GM18870 (cell line): Measurements from ENCODE around the gene SERHL2.
A peak's percentile ranks its signal among the peaks of the same experiment; 100 is the strongest.
"Not testable (repeated sequence)": the region's sequence is repeated elsewhere in the genome, so short reads cannot be mapped to it uniquely, and the experiment has no call there.

Experiments
- ATAC-seq: cut with Tn5 transposase; IDR thresholded peaks from one replicate; pipeline ENCODE4 v1.9.1; 2021; ENCODE audit warnings: moderate library complexity; ENCODE audit not compliant: unreplicated experiment

The SERHL2 gene

DNA sequence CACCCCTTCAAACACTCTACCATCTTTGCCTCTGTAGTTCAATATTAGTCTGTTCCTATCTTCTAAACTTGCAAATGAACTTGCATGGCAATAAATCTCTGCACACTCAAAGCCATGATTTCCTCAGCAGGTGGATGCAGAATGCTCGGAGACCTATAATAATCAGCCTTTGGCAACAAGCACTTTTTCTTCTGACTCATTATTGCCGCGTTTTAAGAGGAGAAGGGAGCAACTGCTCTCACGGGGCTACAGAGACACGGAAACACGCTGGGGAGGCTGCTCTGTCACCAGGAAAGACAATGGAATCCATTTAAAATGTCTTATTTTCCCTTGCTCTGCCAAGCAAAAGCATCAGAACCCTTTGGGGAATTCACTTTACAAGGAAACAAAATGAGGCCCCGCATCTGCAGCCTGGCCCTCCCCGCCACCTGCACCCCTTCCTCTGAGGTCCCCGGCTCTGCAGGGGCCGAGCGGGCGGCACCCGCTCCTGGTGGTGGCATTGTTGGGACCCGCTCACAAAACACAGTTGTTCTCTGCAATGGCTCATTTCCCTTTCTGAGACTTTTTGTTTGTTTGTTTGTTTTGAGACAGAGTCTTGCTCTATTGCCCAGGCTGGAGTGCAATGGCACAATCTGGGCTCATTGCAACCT lies 18.5 kb upstream of the SERHL2 start:
- not testable (repeated sequence) for ATAC-seq

- ATAC-seq, result no peak
Measured at GRCh38 chr22:42536166-42536565, 17.6 kb upstream of the SERHL2 start.

DNA sequence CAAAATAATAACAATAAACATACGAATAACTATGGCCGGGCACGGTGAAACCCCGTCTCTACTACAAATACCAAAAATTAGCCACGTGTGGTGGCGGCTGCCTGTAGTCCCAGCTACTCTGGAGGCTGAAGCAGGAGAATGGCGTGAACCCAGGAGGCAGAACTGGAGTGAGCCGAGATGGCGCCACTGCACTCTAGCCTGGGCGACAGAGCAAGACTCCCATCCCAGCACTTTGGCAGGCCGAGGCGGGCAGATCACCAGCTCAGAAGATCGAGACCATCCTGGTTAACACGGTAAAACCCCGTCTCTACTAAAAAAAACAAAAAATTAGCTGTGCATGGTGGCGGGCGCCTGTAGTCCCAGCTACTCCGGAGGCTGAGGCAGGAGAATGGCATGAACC lies 17.1 kb upstream of the SERHL2 start:
- not testable (repeated sequence) for ATAC-seq

DNA sequence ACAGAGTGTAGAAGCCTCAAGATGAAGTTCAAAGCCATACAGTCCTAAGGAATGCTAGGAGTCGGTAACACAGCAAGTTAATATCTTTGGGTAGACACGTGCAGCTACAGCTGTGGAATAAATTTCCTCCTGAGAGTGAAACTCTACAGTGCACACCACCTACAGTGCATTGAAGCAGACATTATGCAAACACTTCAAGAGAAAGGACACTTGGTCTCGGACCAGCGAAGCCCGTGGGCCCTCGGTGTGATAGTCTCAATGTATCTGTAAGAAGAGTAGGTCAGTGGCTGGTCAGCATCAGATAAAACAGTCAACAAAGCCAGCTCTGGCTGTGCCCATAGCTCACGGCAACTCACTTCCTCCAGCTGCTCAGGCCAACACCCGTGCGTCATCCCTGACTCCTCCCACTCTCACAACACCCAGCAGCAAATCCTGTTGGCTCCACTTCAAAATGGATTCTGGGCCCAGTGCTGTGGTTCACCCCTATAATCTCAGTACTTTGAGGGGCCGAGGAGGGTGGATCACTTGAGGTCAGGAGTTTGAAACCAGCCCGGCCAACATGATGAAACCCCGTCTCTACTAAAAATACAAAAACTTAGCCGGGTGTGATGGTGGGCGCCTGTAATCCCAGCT lies 16.4 kb upstream of the SERHL2 start:
- ATAC-seq, result peak; percentile 43

GRCh38 chr22:42539236-42539771 lies 14.5 kb upstream of the SERHL2 start:
- ATAC-seq, result not testable (repeated sequence)

DNA sequence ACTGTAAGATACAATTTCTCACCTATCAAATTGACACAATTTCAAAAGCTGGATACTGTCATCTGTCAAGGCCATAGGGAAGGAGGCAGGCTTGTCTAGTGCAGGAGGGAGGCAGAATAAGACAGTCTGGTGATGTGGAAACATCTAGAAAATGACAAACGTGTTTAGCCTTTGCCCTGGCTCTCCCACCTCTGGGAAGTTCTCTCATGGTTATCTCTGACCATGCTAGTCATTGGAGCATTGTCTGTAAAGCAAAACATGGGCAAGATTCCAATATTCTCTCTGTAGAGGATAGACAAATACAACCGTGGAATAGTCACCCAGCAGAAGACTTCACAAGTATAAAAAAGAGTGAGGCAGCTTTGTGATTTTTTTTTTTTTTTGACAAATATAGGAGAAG lies 9.1 kb upstream of the SERHL2 start:
- no peak for ATAC-seq

GRCh38 chr22:42547562-42547961 lies 6.2 kb upstream of the SERHL2 start:
- ATAC-seq, result no peak

DNA sequence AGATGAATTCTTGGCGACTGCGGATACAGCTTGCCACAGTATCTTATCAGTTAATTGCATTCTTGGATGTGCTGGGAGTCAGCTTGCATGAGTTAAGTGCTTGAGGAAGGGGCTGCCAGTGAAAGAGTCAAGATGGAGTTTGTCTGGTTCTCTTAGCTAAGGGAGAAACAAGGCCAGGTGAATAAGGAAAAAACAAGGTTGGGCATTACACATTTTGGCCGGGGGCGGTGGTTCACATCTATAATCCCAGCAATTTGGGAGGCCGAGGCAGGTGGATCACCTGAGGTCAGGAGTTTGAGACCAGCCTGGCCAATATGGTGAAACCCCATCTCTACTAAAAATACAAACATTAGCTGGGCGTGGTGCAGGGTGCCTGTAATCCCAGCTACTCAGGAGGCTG lies 5.6 kb upstream of the SERHL2 start:
- ATAC-seq, result not testable (repeated sequence)

DNA sequence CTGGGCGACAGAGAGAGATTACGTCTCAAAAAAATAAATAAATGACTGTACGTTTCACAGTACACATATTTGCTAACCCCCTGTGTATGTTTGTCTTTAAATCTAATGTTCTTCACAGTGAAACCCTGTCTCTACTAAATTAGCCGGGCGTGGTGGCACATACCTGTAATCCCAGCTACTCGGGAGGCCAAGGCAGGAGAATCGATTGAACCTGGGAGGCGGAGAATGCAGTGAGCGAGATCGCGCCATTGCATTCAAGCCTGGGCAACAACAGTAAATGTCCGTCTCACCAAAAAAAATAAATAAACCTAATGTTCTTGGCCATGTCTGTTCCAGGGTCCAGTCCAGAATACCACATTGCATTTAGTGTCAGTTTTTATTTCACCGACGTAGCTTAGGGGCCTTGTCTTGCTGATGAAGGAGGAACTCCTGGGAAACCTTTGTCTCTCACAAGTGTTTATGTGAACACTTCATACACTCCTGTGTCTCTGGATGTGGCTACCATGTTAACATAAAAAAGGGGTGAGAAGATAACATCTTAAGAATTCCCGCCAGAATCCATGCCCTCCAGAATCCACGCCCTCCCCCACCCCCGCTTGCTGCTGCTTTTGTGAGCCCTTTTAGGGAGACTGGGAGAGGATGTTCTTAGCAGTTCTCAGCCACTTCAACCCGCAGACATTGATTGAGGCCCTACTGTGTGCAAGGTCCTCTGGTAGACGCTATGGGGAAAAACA lies 5.0 kb upstream of the SERHL2 start:
- no peak for ATAC-seq

DNA sequence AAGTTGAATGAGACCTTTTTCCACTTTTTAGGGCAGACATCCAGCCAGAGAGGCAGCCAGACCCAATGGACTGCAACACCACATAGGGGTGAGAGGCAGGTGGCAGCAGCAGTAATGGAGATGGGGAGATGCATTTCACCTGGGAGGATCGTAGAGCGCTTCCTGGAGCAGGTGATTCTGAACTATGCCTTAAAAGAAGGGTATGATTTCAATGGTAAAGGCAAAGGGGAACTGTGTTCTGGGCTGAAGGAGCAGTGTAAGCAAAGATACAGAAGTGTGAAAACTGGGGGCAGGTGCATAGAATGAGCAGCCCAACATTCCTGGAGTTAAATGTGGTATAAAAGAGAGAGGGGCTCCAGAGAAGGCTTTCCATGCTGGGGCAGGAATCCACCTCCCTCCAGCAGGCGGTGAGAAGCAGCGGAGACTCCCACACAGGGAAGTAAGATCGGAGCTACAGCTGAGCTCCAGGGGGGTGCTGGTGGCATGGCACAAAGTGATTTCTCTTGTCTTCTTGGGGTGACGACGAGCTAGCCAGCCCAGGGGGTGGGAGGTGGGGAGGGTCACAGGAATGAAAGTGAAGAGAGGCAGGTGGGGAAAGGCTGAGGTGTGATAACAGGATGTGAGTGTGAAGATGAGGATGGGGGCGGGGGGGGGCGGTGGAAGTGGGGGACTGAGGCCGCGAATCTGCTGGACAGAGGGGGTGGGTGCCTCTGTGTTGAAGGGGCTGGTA lies 4.3 kb upstream of the SERHL2 start:
- no peak for ATAC-seq

- ATAC-seq, result not testable (repeated sequence)
Measured at GRCh38 chr22:42552294-42552647, 1.5 kb upstream of the SERHL2 start.

DNA sequence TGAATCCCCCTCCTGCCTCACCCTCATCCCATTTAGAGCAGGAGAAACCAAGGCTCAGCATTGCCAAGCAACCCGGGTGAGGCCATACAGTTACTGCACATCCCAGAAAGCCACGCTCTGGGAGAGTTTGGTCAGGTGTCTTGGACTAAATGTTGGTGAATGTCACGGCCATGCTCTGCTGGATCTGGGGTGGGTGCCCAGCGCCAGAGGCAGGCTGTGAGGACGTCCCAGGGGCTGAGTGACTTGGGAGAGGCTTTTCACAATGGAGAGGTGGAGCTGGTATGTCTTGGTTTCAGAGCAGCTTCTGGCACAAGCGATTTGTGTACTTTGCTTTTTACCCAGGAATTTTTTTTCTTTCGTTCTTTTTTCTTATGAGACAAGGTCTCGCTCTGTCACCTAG lies 6.6 kb downstream of the SERHL2 start:
- no peak for ATAC-seq

- no peak for ATAC-seq
Measured at GRCh38 chr22:42560781-42561180, 7.0 kb downstream of the SERHL2 start.

DNA sequence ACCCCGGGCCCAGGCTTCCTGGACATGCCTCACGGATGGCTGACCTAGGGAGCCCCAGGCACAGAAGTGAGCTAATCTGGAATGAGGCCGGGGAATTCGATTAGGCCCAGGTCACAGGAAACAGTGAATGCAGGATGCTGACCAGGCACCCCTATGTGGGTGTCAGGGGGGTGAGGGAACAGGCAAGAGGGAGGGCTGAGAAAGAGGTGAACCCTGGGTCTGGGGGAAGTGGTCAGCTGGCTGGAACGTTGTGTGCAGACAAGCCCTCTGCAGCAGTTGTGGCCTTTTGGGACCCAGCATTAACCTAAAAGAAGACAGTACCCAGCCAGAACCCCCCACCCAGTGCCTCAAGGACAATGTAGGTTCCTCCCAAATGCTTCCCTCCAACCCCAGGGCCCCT lies 8.1 kb downstream of the SERHL2 start:
- ATAC-seq, result no peak

GRCh38 chr22:42562279-42562678 lies 8.5 kb downstream of the SERHL2 start:
- ATAC-seq, result no peak

GRCh38 chr22:42562684-42563083 lies 8.9 kb downstream of the SERHL2 start:
- no peak for ATAC-seq

DNA sequence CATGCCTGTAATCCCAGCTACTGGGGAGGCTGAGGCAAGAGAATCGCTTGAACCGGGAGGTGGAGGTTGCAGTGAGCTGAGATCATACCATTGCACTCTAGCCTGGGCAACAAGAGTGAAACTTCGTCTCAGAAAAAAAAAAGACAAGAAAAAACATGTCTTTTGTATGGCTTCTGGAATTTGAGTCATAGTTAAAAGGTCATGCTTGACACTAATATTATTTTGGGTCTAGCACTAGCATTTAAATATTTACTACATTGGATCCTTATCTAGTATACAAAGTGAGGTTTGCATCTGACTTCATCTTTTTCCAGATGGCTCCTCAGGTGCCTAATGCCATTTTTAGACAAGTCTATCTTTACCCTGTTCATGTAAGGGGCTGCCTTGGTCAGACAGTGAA lies 10.2 kb downstream of the SERHL2 start:
- not testable (repeated sequence) for ATAC-seq

DNA sequence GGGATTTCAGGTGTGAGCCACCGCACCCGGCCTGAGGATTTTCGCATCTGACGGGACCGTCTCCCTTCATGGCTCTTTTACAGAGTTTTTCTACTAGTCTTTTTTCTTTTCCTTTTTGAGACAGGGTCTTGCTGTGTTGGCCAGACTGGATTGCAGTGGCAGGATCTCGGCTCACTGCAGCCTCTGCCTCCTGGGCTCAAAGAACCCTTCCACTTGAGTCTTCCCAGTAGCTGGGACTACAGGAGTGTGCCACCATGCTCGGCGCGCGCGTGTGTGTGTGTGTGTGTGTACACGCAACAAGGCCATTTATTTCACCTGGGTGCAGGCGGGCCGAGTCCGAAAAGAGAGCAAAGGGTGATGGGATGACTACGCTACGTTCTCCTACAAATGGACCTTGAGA lies 10.9 kb downstream of the SERHL2 start:
- no peak for ATAC-seq

DNA sequence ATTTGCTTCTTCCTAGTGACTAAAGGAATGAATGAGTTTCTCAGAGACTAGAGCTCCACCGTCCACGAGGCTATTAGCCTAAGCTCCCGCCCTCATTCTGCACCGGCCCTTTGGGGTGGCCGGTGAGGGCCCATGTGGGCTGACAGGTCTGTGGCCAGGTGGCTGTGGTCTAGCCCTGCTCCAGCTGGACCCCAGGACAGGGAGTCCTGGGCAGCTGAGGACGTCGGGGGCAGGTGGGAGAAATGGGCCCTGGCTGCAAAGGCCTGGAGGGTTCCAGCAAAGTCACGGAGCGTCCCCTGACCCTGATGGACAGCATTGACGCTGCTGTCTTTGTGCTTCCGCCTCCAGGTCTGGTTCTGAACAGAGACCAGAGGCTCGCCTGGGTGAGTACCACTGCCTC lies 12.2 kb downstream of the SERHL2 start:
- ATAC-seq, result no peak

- not testable (repeated sequence) for ATAC-seq
Measured at GRCh38 chr22:42567950-42568349, 14.2 kb downstream of the SERHL2 start.

DNA sequence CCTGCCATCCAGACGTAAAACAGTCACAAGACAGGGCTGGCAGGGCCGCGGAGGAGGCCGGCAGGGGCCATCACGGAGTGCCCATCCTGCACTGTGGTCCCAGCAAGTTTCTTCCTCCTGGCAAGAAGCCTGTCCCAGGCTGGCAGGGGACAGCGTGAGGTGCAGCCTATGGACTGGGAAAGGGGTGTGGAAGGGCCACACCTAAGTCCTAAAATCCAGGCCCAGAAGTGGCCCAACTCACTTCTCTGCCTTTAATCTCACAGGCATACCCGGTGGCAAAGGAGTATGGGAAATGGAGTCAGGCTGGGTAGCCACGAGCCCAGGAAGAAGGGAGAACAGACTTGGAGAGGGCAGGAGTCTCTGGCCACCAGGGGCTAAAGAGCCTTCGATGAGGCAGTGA lies 16.8 kb downstream of the SERHL2 start:
- ATAC-seq, result not testable (repeated sequence)
